HG03175 (cell line): ENCODE results near the gene MAP3K21.

Experiments used
- ATAC-seq: cut with Tn5 transposase; IDR thresholded peaks from one replicate; pipeline ENCODE4 v1.9.1; 2021; ENCODE audit warnings: mild to moderate bottlenecking, moderate library complexity; ENCODE audit not compliant: unreplicated experiment

Gene MAP3K21

GRCh38 chr1:233323718-233324117 lies 3.8 kb upstream of the MAP3K21 start:
- ATAC-seq: no peak

- ATAC-seq: no peak
Observed at GRCh38 chr1:233326319-233326718, 1.2 kb upstream of the MAP3K21 start.

- peak; percentile 86 for ATAC-seq
Observed at GRCh38 chr1:233326811-233327650, 493 bp upstream of the MAP3K21 start.

- peak; percentile 26 for ATAC-seq
Observed at GRCh38 chr1:233328142-233328921, 808 bp downstream of the MAP3K21 start.

GRCh38 chr1:233331676-233332519 lies 4.4 kb downstream of the MAP3K21 start:
- no peak for ATAC-seq

GRCh38 chr1:233333086-233333485 lies 5.6 kb downstream of the MAP3K21 start:
- ATAC-seq: no peak

GRCh38 chr1:233334092-233334491 lies 6.6 kb downstream of the MAP3K21 start:
- no peak for ATAC-seq

GRCh38 chr1:233336554-233337456 lies 9.3 kb downstream of the MAP3K21 start:
- no peak for ATAC-seq

- ATAC-seq: no peak
Observed at GRCh38 chr1:233337505-233337904, 10.0 kb downstream of the MAP3K21 start.

GRCh38 chr1:233338102-233338501 lies 10.6 kb downstream of the MAP3K21 start:
- ATAC-seq: no peak

- no peak for ATAC-seq
Observed at GRCh38 chr1:233340031-233340555, 12.6 kb downstream of the MAP3K21 start.

GRCh38 chr1:233340966-233341516 lies 13.5 kb downstream of the MAP3K21 start:
- ATAC-seq: no peak

- ATAC-seq: no peak
Observed at GRCh38 chr1:233342086-233342485, 14.6 kb downstream of the MAP3K21 start.

- ATAC-seq: no peak
Observed at GRCh38 chr1:233343262-233343661, 15.7 kb downstream of the MAP3K21 start.

GRCh38 chr1:233347338-233347737 lies 19.8 kb downstream of the MAP3K21 start:
- ATAC-seq: no peak

GRCh38 chr1:233349137-233349536 lies 21.6 kb downstream of the MAP3K21 start:
- ATAC-seq: no peak

- ATAC-seq: no peak
Observed at GRCh38 chr1:233354983-233355382, 27.5 kb downstream of the MAP3K21 start.

- ATAC-seq: peak; percentile 71
Observed at GRCh38 chr1:233355841-233356704, 28.5 kb downstream of the MAP3K21 start.

- peak; percentile 39 for ATAC-seq
Observed at GRCh38 chr1:233356705-233356987, 29.1 kb downstream of the MAP3K21 start.
